Choroid plexus epithelial cell (primary cell): ENCODE measurements around the gene SDSL.

Experiments used
- DNase-seq: peaks from one replicate; pipeline ENCODE4 v3.0.0-alpha.2; 2010; ENCODE audit warnings: low read depth
- H3K4me3 ChIP-seq: 2 replicates; pipeline ENCODE4 v1.5.1; 2011; ENCODE audit warnings: low read depth, mild to moderate bottlenecking, control low read depth, low read length, moderate library complexity
- TF ChIP-seq, protein P1 (sequence below): conservative IDR thresholded peaks from 2 replicates; pipeline ENCODE4 v1.5.1; 2011; ENCODE audit warnings: low read depth, mild to moderate bottlenecking, control low read depth, inconsistent platforms, low read length, moderate library complexity

The SDSL gene

DNA sequence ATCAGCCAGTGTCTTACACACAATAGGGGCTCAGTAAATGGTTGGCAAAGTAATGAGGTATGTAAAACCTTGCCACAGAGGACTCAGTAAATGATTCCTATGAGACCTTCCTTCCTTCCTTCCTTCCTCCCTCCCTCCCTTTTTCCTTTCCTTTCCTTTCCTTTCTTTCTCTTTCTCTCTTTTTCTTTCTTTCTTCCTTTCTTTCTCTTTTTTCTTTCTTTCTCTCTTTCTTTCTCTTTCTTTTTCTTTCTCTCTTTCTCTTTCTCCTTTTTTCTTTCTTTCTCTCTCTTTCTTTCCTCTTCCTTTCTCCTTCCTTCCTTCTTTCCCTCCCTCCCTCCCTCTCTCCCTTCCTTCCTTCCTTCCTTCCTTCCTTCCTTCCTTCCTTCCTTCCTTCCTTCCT lies 26.0 kb upstream of the SDSL start:
- no peak overlapping the region for H3K4me3 ChIP-seq
- TF ChIP-seq, protein P1, sequence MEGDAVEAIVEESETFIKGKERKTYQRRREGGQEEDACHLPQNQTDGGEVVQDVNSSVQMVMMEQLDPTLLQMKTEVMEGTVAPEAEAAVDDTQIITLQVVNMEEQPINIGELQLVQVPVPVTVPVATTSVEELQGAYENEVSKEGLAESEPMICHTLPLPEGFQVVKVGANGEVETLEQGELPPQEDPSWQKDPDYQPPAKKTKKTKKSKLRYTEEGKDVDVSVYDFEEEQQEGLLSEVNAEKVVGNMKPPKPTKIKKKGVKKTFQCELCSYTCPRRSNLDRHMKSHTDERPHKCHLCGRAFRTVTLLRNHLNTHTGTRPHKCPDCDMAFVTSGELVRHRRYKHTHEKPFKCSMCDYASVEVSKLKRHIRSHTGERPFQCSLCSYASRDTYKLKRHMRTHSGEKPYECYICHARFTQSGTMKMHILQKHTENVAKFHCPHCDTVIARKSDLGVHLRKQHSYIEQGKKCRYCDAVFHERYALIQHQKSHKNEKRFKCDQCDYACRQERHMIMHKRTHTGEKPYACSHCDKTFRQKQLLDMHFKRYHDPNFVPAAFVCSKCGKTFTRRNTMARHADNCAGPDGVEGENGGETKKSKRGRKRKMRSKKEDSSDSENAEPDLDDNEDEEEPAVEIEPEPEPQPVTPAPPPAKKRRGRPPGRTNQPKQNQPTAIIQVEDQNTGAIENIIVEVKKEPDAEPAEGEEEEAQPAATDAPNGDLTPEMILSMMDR = no peak
- no peak for DNase-seq

DNA sequence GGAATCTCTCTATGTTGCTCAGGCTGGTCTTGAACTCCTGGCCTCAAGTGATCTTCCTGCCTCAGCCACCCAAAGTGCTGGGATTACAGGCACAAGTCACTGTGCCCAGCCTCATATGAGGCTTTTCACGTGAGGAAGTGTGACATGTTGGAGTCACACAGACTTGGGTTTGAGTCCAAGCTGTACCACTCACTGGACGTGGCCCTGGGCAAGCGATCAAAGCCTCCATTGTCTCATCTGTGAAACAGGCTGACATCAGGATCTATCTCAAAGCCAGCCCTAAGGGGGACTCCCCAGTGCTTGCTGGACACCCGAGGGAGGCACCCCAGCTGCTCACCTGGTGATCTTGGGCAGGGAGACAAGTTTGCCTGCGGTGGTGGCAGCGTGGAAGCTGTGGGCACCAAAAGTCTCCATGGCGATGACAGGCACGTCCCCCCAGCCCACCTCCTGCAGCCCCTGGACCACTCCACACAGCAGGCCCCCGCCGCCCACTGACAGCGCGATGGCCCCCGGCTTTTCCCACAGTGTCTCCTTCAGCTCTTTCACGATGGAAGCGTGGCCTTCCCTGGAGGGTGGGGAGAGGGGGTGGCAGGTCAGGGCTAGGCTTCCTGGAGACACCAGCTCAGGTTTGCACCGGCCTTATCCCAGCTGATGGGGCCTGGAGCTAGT lies 25.2 kb upstream of the SDSL start:
- no peak for DNase-seq
- no peak overlapping the region for H3K4me3 ChIP-seq
- TF ChIP-seq, protein P1 = no peak

DNA sequence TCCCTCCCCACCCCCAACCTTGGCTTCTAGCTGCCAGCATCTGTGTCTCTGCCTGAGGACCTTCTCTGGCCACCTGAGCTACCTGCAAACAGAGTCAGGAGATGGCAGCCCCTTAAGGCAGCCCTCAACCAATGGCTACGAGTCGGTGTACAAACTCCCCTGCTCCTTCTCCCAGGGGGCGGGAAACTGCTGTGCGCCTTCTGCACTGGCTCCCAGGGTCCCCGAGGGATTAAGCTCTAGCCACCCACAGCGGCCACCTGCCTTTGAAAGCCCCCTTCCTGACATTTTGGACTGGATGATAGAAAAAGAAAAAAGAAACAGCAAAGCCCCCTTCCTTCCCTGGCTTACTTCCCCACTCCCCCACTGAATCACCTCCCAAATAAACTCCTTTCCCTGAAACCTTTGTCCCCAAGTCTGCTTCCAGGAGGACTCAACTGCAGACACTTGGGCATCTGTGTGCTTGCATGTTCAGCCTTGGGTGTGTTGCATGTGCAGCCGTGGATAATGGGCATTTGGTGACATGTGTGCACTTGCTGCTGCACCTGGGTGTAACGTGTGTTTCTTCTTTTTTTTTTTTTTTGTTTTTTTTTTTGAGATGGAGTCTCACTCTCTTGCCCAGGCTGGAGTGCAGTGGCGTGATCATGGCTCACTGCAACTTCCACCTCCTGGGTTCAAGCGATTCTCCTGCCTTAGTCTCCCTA lies 24.5 kb upstream of the SDSL start:
- no peak for DNase-seq
- TF ChIP-seq, protein P1 = no peak
- no peak overlapping the region for H3K4me3 ChIP-seq

DNA sequence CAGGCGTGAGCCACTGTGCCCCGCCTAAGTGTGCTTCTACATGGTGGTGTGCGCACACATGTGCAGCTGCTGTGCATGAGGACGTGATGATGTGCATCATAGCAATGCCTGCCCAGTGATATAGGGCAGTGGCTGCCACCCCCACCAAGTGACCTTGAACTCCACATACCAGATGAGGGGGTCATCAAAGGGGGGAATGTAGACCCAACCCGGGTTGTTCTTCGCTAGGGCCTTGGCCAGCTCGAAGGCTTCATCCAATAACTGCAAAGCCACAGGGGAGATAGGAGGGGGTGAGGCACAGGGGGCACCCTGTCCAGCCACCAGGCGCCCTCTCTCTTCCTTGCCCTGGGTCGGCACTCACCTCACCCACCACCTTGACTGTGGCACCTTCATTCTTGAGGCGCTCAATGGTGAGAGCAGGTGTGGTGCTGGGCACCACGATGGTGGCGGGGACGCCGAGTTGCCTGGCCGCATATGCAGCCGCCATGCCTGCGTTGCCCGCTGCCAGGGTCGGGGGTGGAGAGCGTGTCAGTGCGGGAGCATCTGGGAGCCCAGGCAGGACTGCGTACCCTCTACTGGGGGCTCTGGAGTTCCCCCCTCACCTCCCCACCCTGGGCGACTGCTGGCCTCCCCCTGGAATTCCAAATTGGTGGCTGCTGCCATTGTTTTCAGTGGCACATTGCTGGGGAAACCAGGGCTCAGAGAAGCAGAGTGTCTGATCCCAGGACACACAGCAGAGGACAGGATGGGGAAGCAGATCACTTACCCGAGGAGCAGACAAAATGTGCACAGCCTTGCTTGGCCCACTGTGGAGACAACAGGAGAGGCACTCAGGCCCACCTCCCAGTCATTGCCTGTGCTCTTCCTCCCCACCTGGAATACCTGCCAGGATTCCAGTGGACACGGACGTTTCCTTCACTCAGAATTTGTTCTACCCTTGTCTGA lies 23.6 kb upstream of the SDSL start:
- no peak for DNase-seq
- no peak overlapping the region for H3K4me3 ChIP-seq
- TF ChIP-seq, protein P1 = no peak

DNA sequence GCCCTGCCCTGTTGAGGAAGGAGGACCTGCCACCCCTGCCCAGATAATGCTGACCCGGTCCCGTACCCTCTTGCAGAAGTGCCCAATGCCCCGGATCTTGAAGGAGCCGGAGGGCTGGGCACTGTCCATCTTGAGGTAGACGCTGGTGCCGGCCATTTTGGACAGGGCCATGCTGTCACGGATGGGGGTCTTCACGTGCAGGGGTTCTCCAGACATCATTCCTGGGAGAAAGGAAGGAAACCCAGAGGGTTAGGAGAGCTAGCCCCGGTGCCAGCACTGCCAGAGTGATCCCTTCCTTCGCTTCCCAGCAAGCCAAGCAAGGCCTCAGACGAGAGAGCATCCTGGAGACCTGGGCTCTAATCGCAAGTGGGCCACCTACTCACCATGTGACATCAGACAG lies 22.7 kb upstream of the SDSL start:
- no peak overlapping the region for H3K4me3 ChIP-seq
- TF ChIP-seq, protein P1 = no peak
- no peak for DNase-seq

DNA sequence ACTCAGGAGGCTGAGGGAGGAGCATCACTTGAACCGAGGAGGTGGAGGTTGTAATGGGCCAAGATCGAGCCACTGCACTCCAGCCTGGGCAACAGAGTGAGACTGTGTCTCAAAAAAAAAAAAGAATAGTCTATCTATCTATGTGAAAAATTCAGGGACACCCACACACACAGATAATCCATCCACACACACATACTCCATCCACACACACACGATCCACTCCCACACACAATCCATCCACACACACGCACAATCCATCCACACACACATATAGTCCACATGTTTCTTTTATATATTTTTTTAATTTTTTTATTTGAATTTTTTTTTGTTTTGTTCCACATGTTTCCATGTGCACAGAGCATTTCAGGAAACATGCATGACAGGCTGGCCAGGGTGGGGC lies 21.8 kb upstream of the SDSL start:
- DNase-seq = no peak
- TF ChIP-seq, protein P1 = no peak

More for the DNA sequence above, 21.8 kb upstream of the SDSL start:
- no peak overlapping the region for H3K4me3 ChIP-seq
